ENCODE data around the gene ERH.

DNA sequence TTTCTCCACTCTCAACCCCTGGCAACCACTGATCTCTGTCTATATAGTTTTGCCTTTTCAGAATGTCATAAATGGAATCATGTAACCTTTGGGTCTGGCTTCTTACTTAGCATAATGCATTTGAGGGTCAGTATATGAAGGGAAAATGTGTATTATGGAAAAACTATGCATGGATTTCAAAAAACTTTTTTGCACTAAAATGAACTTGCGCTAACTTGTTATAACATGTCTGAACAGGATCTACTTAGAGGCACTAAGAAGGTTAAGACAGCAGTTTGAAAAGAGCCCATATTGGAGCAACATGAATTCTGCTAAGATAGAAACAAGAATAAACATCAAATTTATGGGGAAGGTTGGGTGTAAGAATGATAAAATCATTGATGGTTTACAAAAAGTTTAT lies 29.5 kb upstream of the ERH start:
- TF ChIP-seq CTCF (conservative IDR thresholded peaks at IDR 0.05; ENCODE audit: low read length) (no peak), EZH2phosphoT487 (IDR thresholded peaks at IDR 0.05; ENCODE audit: borderline replicate concordance, low read depth, low read length) (no peak)

All from OCI-LY7 (cell line).